HG02610 (cell line): ENCODE data around the gene CRNN.

Experiments used
- ATAC-seq: cut with Tn5 transposase; IDR thresholded peaks from one replicate; pipeline ENCODE4 v1.9.1; 2021; ENCODE audit warnings: mild to moderate bottlenecking, moderate library complexity; ENCODE audit not compliant: unreplicated experiment

CRNN gene

GRCh38 chr1:152413909-152414308 is at the start of gene CRNN:
TSS of gene CRNN (minus strand) at chr1:152414263. CDS start at chr1:152412233, 2,030 bp downstream.
- ATAC-seq, result no peak

GRCh38 chr1:152462636-152463035 is 48.6 kb upstream of the CRNN start:
- ATAC-seq, result no peak

GRCh38 chr1:152461544-152461943 is 47.5 kb upstream of the CRNN start:
- no peak for ATAC-seq

GRCh38 chr1:152460529-152460899 is 46.5 kb upstream of the CRNN start:
- ATAC-seq, result no peak

- ATAC-seq, result peak; percentile 98
Observed at GRCh38 chr1:152459596-152460528, 45.8 kb upstream of the CRNN start.

- ATAC-seq, result no peak
Observed at GRCh38 chr1:152458384-152459185, 44.5 kb upstream of the CRNN start.

GRCh38 chr1:152457561-152457960 is 43.5 kb upstream of the CRNN start:
- ATAC-seq, result no peak

- no peak for ATAC-seq
Observed at GRCh38 chr1:152457071-152457470, 43.0 kb upstream of the CRNN start.

GRCh38 chr1:152451254-152451653 is 37.2 kb upstream of the CRNN start:
- no peak for ATAC-seq

- ATAC-seq, result no peak
Observed at GRCh38 chr1:152449661-152450060, 35.6 kb upstream of the CRNN start.

GRCh38 chr1:152448496-152448895 is 34.4 kb upstream of the CRNN start:
- no peak for ATAC-seq

GRCh38 chr1:152448095-152448494 is 34.0 kb upstream of the CRNN start:
- ATAC-seq, result no peak

GRCh38 chr1:152447484-152447883 is 33.4 kb upstream of the CRNN start:
- no peak for ATAC-seq

- ATAC-seq, result no peak
Observed at GRCh38 chr1:152444045-152444444, 30.0 kb upstream of the CRNN start.

GRCh38 chr1:152442765-152443164 is 28.7 kb upstream of the CRNN start:
- ATAC-seq, result no peak

- ATAC-seq, result no peak
Observed at GRCh38 chr1:152442301-152442700, 28.2 kb upstream of the CRNN start.

GRCh38 chr1:152441756-152442155 is 27.7 kb upstream of the CRNN start:
- no peak for ATAC-seq

GRCh38 chr1:152440635-152441471 is 26.8 kb upstream of the CRNN start:
- ATAC-seq, result peak; percentile 91

- no peak for ATAC-seq
Observed at GRCh38 chr1:152436593-152437496, 22.8 kb upstream of the CRNN start.

GRCh38 chr1:152427458-152427857 is 13.4 kb upstream of the CRNN start:
- ATAC-seq, result no peak
